Sigmoid colon (tissue), 7 donors: ENCODE data around the gene SMAD9. TPM values are rescaled to one million over a fixed set of nuclear protein-coding genes. Genes with fewer than 3 reads are reported as not detected.

Experiments
- DNase-seq: peaks from one replicate; pipeline ENCODE4 v3.0.0-alpha.2; 2019
- H3K27ac ChIP-seq, 4 donors: fragments of 200-600 bp; sonication (generic); one replicate each; pipeline ENCODE4 v1.5.1; 2016 to 2019; ENCODE audit warnings: mild to moderate bottlenecking in 1 of 4
- H3K27me3 ChIP-seq, 3 donors: fragments of 200-600 bp; sonication (generic); one replicate each; pipeline ENCODE4 v1.5.1; 2019; ENCODE audit warnings: mild to moderate bottlenecking in 1 of 3
- H3K36me3 ChIP-seq, 4 donors: fragments of 200-600 bp; sonication (generic); one replicate each; pipeline ENCODE4 v1.5.1; 2016 to 2019
- H3K4me1 ChIP-seq, 4 donors: fragments of 200-600 bp; sonication (generic); one replicate each; pipeline ENCODE4 v1.5.1; 2017 to 2019
- H3K4me3 ChIP-seq, 4 donors: fragments of 200-600 bp; sonication (generic); one replicate each; pipeline ENCODE4 v1.5.1; 2017 to 2019; ENCODE audit warnings: mild to moderate bottlenecking in 2 of 4, moderate library complexity in 1 of 4
- H3K9me3 ChIP-seq, 4 donors: fragments of 200-600 bp in 3 of 4; sonication (generic) in 3 of 4; one replicate each; pipeline versions ENCODE4 v1.5.1 to v1.6.1; 2013 to 2019
- CTCF ChIP-seq, 4 experiments: fragments of 450-650 bp in 3 of 4; fragments of 200-600 bp in 1 of 4; IDR thresholded peaks; one replicate each; pipeline ENCODE4 v1.5.1; 2016 to 2019; ENCODE audit warnings: antibody characterized with exemption in 4 of 4, mild to moderate bottlenecking in 3 of 4, moderate library complexity in 2 of 4
- EP300 ChIP-seq, 4 donors: sonication (generic); formaldehyde crosslinking; IDR thresholded peaks; one replicate each; pipeline ENCODE4 v1.6.1; 2017; ENCODE audit warnings: antibody characterized with exemption in 4 of 4
- POLR2A ChIP-seq, 2 donors: fragments of 450-650 bp; IDR thresholded peaks; one replicate each; pipeline ENCODE4 v1.6.1; 2016; ENCODE audit warnings: antibody characterized with exemption in 2 of 2, mild to moderate bottlenecking in 2 of 2, moderate library complexity in 2 of 2
- POLR2AphosphoS5 ChIP-seq, 4 donors: sonication (generic); formaldehyde crosslinking; IDR thresholded peaks; one replicate each; pipeline ENCODE4 v1.6.1; 2017; ENCODE audit warnings: antibody characterized with exemption in 4 of 4
- WGBS, 2 donors: extraction: QIAGEN DNeasy Blood & Tissue Kit; methylation state at CpG; one replicate each; pipeline ENCODE4 v1.1.7; 2013; 5-methylcytosine and 5-hydroxymethylcytosine counted together
- intact Hi-C: fragments of 100-400 bp; cut with DNase I; formaldehyde crosslinking; loops from one replicate; pipeline ENCODE4 v1.15.1; 2023
- polyA plus RNA-seq, 3 donors: library from polyadenylated mRNA; stranded (reverse); fragments of 200-250 nt; gene quantifications; one replicate each; pipeline ENCODE4 v1.2.3, GENCODE V29; 2013
- total RNA-seq, 4 donors: library from RNA; depleted of rRNA; stranded (reverse); fragments of >200 nt; gene quantifications; one replicate each; pipeline ENCODE4 v1.1.0, GENCODE V29; 2016
- donor health status: healthy with polysubstance abuse.
- donor health status: Bipolar disorder and iron deficiency.
- donor health status: healthy.

The SMAD9 gene
- total and polyA plus RNA-seq, 7 donors = 1.2 to 33.3 (median 21.7) TPM

GRCh38 chr13:36882829-36883390 is 37.1 kb downstream of the SMAD9 start:
- Histone ChIP-seq H3K9me3 (no peaks in the 10 kb centered on the region), H3K4me1 (peaks cover 0 to 21% (median 6%) of the 10 kb centered on the region in 4 donors), H3K27ac (no peak overlapping the region), H3K4me3 (no peak overlapping the region), H3K36me3 (peaks cover 0 to 8% (median 0%) of the 10 kb centered on the region in 4 donors), H3K27me3 (no peaks in the 10 kb centered on the region)
- WGBS, 2 donors = 26 to 74% methylated on average over 6 of the region's 6 CpGs
- DNase-seq = no peak
- intact Hi-C loops = no loop called here
- TF ChIP-seq POLR2AphosphoS5 (IDR thresholded peaks at IDR 0.05) (no peak), CTCF (IDR thresholded peaks at IDR 0.05) (no peak), EP300 (IDR thresholded peaks at IDR 0.05) (no peak), POLR2A (IDR thresholded peaks at IDR 0.05) (no peak)

GRCh38 chr13:36880961-36881360 is 39.1 kb downstream of the SMAD9 start:
- WGBS, 2 donors = 39% methylated on average over 2 of the region's 2 CpGs
- TF ChIP-seq POLR2A (IDR thresholded peaks at IDR 0.05) = no peak
- no peak for TF ChIP-seq CTCF (IDR thresholded peaks at IDR 0.05)
- no peak for TF ChIP-seq EP300 (IDR thresholded peaks at IDR 0.05)
- TF ChIP-seq POLR2AphosphoS5 (IDR thresholded peaks at IDR 0.05) = no peak

GRCh38 chr13:36879218-36879938 is 40.7 kb downstream of the SMAD9 start:
- Histone ChIP-seq H3K36me3 (peaks cover 0 to 8% (median 0%) of the 10 kb centered on the region in 4 donors), H3K4me1 (peaks cover 0 to 17% (median 4%) of the 10 kb centered on the region in 4 donors), H3K27me3 (no peaks in the 10 kb centered on the region), H3K9me3 (no peaks in the 10 kb centered on the region), H3K27ac (no peak overlapping the region), H3K4me3 (no peak overlapping the region)
- 94% methylated on average over 34 of the region's 34 CpGs for WGBS, 2 donors
- intact Hi-C loops = no loop called here
- DNase-seq = no peak
- TF ChIP-seq POLR2AphosphoS5 (IDR thresholded peaks at IDR 0.05) = no peak
- TF ChIP-seq EP300 (IDR thresholded peaks at IDR 0.05) = no peak
- no peak for TF ChIP-seq POLR2A (IDR thresholded peaks at IDR 0.05)
- TF ChIP-seq CTCF (IDR thresholded peaks at IDR 0.05) = no peak

More at GRCh38 chr13:36880961-36881360, 39.1 kb downstream of the SMAD9 start:
- Histone ChIP-seq H3K27ac (no peak overlapping the region), H3K36me3 (peaks cover 0 to 8% (median 0%) of the 10 kb centered on the region in 4 donors), H3K9me3 (no peaks in the 10 kb centered on the region), H3K4me3 (no peak overlapping the region), H3K4me1 (peaks cover 0 to 17% (median 4%) of the 10 kb centered on the region in 4 donors), H3K27me3 (no peaks in the 10 kb centered on the region)
- intact Hi-C loops = no loop called here
- DNase-seq = no peak

GRCh38 chr13:36875961-36876360 is 44.1 kb downstream of the SMAD9 start:
- no peak overlapping the region for H3K27ac ChIP-seq
- DNase-seq = no peak
- H3K36me3 ChIP-seq = peaks cover 0 to 21% (median 4%) of the 10 kb centered on the region in 4 donors
- H3K27me3 ChIP-seq = no peaks in the 10 kb centered on the region
- 66 to 83% methylated on average over 4 of the region's 4 CpGs for WGBS, 2 donors
- H3K4me3 ChIP-seq = no peak overlapping the region
- intact Hi-C loops = no loop called here
- TF ChIP-seq POLR2AphosphoS5 (IDR thresholded peaks at IDR 0.05) = no peak
- TF ChIP-seq POLR2A (IDR thresholded peaks at IDR 0.05) = no peak
- no peak for TF ChIP-seq EP300 (IDR thresholded peaks at IDR 0.05)
- no peak for TF ChIP-seq CTCF (IDR thresholded peaks at IDR 0.05)
- H3K4me1 ChIP-seq = peaks cover 0 to 13% (median 0%) of the 10 kb centered on the region in 4 donors
- no peaks in the 10 kb centered on the region for H3K9me3 ChIP-seq
